Ishikawa (cell line): ENCODE data around the gene IL18BP.

Source experiments
- CEBPB ChIP-seq: IDR thresholded peaks from 2 replicates; pipeline ENCODE4 v1.6.1; 2012
- CREB1 ChIP-seq: IDR thresholded peaks from 2 replicates; pipeline ENCODE4 v1.6.1; 2012; ENCODE audit warnings: low read depth
- EGR1 ChIP-seq: IDR thresholded peaks from 2 replicates; pipeline ENCODE4 v1.6.1; 2012
- EP300 ChIP-seq: IDR thresholded peaks from 2 replicates; pipeline ENCODE4 v1.6.1; 2012; ENCODE audit warnings: borderline replicate concordance
- FOXM1 ChIP-seq: IDR thresholded peaks from 2 replicates; pipeline ENCODE4 v1.6.1; 2012; ENCODE audit warnings: low read depth, borderline replicate concordance
- NFIC ChIP-seq: IDR thresholded peaks from 2 replicates; pipeline ENCODE4 v1.6.1; 2012
- RAD21 ChIP-seq: IDR thresholded peaks from 2 replicates; pipeline ENCODE4 v1.6.1; 2012; ENCODE audit warnings: low read depth
- REST ChIP-seq: IDR thresholded peaks from 2 replicates; pipeline ENCODE4 v1.6.1; 2012; ENCODE audit warnings: low read depth, mild to moderate bottlenecking
- TAF1 ChIP-seq: IDR thresholded peaks from 2 replicates; pipeline ENCODE4 v1.6.1; 2012; ENCODE audit warnings: low read depth, mild to moderate bottlenecking
- TEAD4 ChIP-seq: IDR thresholded peaks from 2 replicates; pipeline ENCODE4 v1.6.1; 2012
- USF1 ChIP-seq: IDR thresholded peaks from 2 replicates; pipeline ENCODE4 v1.6.1; 2012
- YY1 ChIP-seq: IDR thresholded peaks from 2 replicates; pipeline ENCODE4 v1.6.1; 2012; ENCODE audit warnings: low read depth
- ZBTB7A ChIP-seq: IDR thresholded peaks from 2 replicates; pipeline ENCODE4 v1.6.1; 2012; ENCODE audit warnings: low read depth
- TF ChIP-seq, protein P1 (sequence below): IDR thresholded peaks from 2 replicates; pipeline ENCODE4 v1.6.1; 2012

DNA sequence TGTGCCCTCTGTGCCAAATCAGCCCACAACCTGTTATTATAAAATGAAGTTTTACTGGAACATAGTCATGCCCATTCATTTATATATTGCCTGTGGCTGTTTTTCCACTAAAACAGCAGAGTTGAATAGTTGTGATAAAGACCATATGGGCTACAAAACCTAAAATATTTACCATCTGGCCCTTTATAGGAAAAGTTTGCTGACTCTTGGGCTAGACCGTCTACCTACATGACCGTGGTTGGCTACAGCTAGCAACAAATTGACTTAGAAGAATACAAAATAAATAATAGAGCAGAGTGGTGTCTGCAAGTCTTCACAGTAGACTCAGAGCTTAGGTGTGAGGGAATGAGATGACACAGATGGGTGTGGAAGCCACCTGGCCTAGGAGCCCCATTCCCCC is 11.2 kb upstream of the IL18BP start:
- TF ChIP-seq, protein P1, sequence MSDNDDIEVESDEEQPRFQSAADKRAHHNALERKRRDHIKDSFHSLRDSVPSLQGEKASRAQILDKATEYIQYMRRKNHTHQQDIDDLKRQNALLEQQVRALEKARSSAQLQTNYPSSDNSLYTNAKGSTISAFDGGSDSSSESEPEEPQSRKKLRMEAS: no peak
- TF ChIP-seq TAF1 (no peak), NFIC (no peak), ZBTB7A (no peak), EP300 (no peak), RAD21 (no peak), FOXM1 (no peak), CEBPB (no peak), YY1 (no peak), USF1 (no peak), TEAD4 (no peak), REST (no peak), CREB1 (no peak), EGR1 (no peak)
